A549 (cell line): Measurements from ENCODE around the gene NFX1. TPM values are rescaled to one million over a fixed set of nuclear protein-coding genes. Genes with fewer than 3 reads are reported as not detected.

ENCODE experiments used
- ATAC-seq, 2 experiments: fragments of 200-7000 bp in 1 of 2; fragments of >200 bp in 1 of 2; cut with Nextera tagmentation in 1 of 2; cut with Tn5 transposase in 1 of 2; 3 replicates each; pipeline versions ENCODE4 v1.8.0 to v1.9.1; 2018 to 2020; ENCODE audit warnings: mild to moderate bottlenecking in 1 of 2, moderate library complexity in 1 of 2
- CTCF ChIA-PET: fragments of 300-600 bp; sonication (Branson Sonifier 250); formaldehyde crosslinking; extraction: SDS; loops from one replicate; lab custom pipeline; 2021; ENCODE audit warnings: antibody characterized with exemption, inconsistent platforms; lab: Yijun Ruan, JAX
- POLR2A ChIA-PET: fragments of 350-600 bp; formaldehyde crosslinking; extraction: SDS; loops from one replicate; lab custom pipeline; 2021; ENCODE audit warnings: antibody characterized with exemption, inconsistent platforms; lab: Yijun Ruan, JAX
- DNase-seq, 2 experiments: peaks; one replicate each; pipeline versions ENCODE4 v3.0.0 to v3.0.0-alpha.2; 2011 to 2016; ENCODE audit warnings: low read depth in 1 of 2, low spot score in 1 of 2
- FAIRE-seq: peaks from 2 replicates; lab custom pipeline; 2011; peaks lifted over from hg19 to GRCh38; lab: Jason Lieb, UNC
- H3K27ac ChIP-seq, 2 experiments: fragments of >200 bp; sonication (Bioruptor Twin); formaldehyde crosslinking; 3 replicates each; pipeline ENCODE4 v1.5.1; 2016 to 2017
- H3K4me1 ChIP-seq: fragments of >200 bp; sonication (Bioruptor Twin); formaldehyde crosslinking; 3 replicates; pipeline ENCODE4 v1.6.1; 2016
- H3K4me2 ChIP-seq: fragments of >200 bp; sonication (Bioruptor Twin); formaldehyde crosslinking; 3 replicates; pipeline ENCODE4 v1.6.1; 2016
- H3K4me3 ChIP-seq: fragments of >200 bp; sonication (Bioruptor Twin); formaldehyde crosslinking; 3 replicates; pipeline ENCODE4 v1.5.1; 2016
- H3K9me3 ChIP-seq: fragments of >200 bp; sonication (Bioruptor Twin); formaldehyde crosslinking; 3 replicates; pipeline ENCODE4 v1.6.1; 2016
- BHLHE40 ChIP-seq: IDR thresholded peaks from 2 replicates; pipeline ENCODE4 v1.6.1; 2012; ENCODE audit warnings: low read depth, low read length, inconsistent platforms
- CEBPB ChIP-seq, 2 experiments: fragments of >200 bp in 1 of 2; sonication (Bioruptor Twin) in 1 of 2; formaldehyde crosslinking in 1 of 2; IDR thresholded peaks; 2 replicates each; pipeline ENCODE4 v1.6.1; 2012 to 2016
- E2F6 ChIP-seq: IDR thresholded peaks from 2 replicates; pipeline ENCODE4 v1.6.1; 2012; ENCODE audit warnings: low read depth, borderline replicate concordance
- EP300 ChIP-seq, 2 experiments: fragments of >200 bp; sonication (Bioruptor Twin); formaldehyde crosslinking; IDR thresholded peaks; 2 replicates in 1 of 2; 3 replicates in 1 of 2; pipeline ENCODE4 v1.6.1; 2016 to 2017
- FOSB ChIP-seq: fragments of 250-450 bp; sonication (Bioruptor Pico); IDR thresholded peaks from 2 replicates; pipeline ENCODE4 v1.5.0; 2020; ENCODE audit warnings: mild to moderate bottlenecking, moderate library complexity
- FOSL2 ChIP-seq, 2 experiments: fragments of 450-650 bp in 1 of 2; fragments of >200 bp in 1 of 2; sonication (Bioruptor Twin) in 1 of 2; formaldehyde crosslinking; IDR thresholded peaks; 2 replicates each; pipeline versions ENCODE4 v1.5.0 to v1.6.1; 2016 to 2020; ENCODE audit warnings: mild to moderate bottlenecking in 1 of 2, moderate library complexity in 1 of 2
- HDAC2 ChIP-seq: fragments of 200-600 bp; sonication (generic); IDR thresholded peaks from 2 replicates; pipeline ENCODE4 v1.6.1; 2016
- HMGXB4 ChIP-seq: fragments of 250-450 bp; sonication (Bioruptor Pico); IDR thresholded peaks from 2 replicates; pipeline ENCODE4 v1.5.0; 2021; ENCODE audit warnings: mild to moderate bottlenecking, moderate library complexity, borderline replicate concordance
- HOXB13 ChIP-seq: fragments of 250-450 bp; sonication (Bioruptor Pico); IDR thresholded peaks from 2 replicates; pipeline ENCODE4 v1.5.0; 2020; ENCODE audit warnings: low read depth, mild to moderate bottlenecking, moderate library complexity
- HOXB5 ChIP-seq: fragments of 250-450 bp; sonication (Bioruptor Pico); IDR thresholded peaks from 2 replicates; pipeline ENCODE4 v1.5.0; 2020; ENCODE audit warnings: mild to moderate bottlenecking, moderate library complexity
- KDM1A ChIP-seq: fragments of 200-600 bp; sonication (generic); IDR thresholded peaks from 2 replicates; pipeline ENCODE4 v1.6.1; 2016; ENCODE audit warnings: low read depth, mild to moderate bottlenecking
- KDM5A ChIP-seq: fragments of 200-600 bp; sonication (generic); IDR thresholded peaks from 2 replicates; pipeline ENCODE4 v1.6.1; 2016; ENCODE audit warnings: antibody characterized with exemption, mild to moderate bottlenecking
- MAFK ChIP-seq: fragments of 450-650 bp; IDR thresholded peaks from 2 replicates; pipeline ENCODE4 v1.6.1; 2014; ENCODE audit not compliant: partially characterized antibody
- RAD21 ChIP-seq, 2 experiments: fragments of >200 bp in 1 of 2; sonication (Bioruptor Twin) in 1 of 2; formaldehyde crosslinking in 1 of 2; IDR thresholded peaks in 1 of 2; conservative IDR thresholded peaks in 1 of 2; 2 replicates in 1 of 2; 3 replicates in 1 of 2; pipeline ENCODE4 v1.6.1; 2012 to 2018; ENCODE audit warnings: inconsistent platforms in 1 of 2
- RCOR1 ChIP-seq: fragments of 150-350 bp; IDR thresholded peaks from 2 replicates; pipeline ENCODE4 v1.6.1; 2014; ENCODE audit warnings: antibody characterized with exemption, low read length, low read depth
- RFX5 ChIP-seq: fragments of 450-650 bp; IDR thresholded peaks from 2 replicates; pipeline ENCODE4 v1.7.1; 2014; ENCODE audit warnings: antibody characterized with exemption, mild to moderate bottlenecking, moderate library complexity
- RNF2 ChIP-seq: fragments of 200-600 bp; sonication (generic); IDR thresholded peaks from 2 replicates; pipeline ENCODE4 v1.6.1; 2016; ENCODE audit warnings: low read depth, mild to moderate bottlenecking, antibody characterized with exemption, moderate library complexity, borderline replicate concordance
- SMC3 ChIP-seq: fragments of >200 bp; sonication (Bioruptor Twin); formaldehyde crosslinking; IDR thresholded peaks from 3 replicates; pipeline ENCODE4 v1.6.1; 2018; ENCODE audit warnings: inconsistent platforms
- USF2 ChIP-seq: fragments of 450-650 bp; IDR thresholded peaks from 2 replicates; pipeline ENCODE4 v1.6.1; 2014; ENCODE audit warnings: antibody characterized with exemption
- ZFP36 ChIP-seq: fragments of 450-650 bp; IDR thresholded peaks from 2 replicates; pipeline ENCODE4 v1.6.1; 2014; ENCODE audit warnings: borderline replicate concordance; ENCODE audit not compliant: partially characterized antibody
- WGBS: methylation state at CpG from one replicate; pipeline ENCODE4 v1.1.6; 2017; ENCODE audit errors: missing lambda C conversion rate; 5-methylcytosine and 5-hydroxymethylcytosine counted together
- polyA plus RNA-seq, 4 experiments: library from polyadenylated mRNA; depleted of rRNA in 3 of 4; stranded (reverse); fragments of >200 nt; fragmentation: RNase III in 1 of 4; extraction: RNeasy Plus Mini Kit Qiagen cat#74134 plus additional on column Dnase treatment in 1 of 4; gene quantifications; 2 replicates in 3 of 4; 3 replicates in 1 of 4; pipeline ENCODE4 v1.2.3, GENCODE V29; 2011 to 2017
- TF ChIP-seq, protein P1 (sequence below): fragments of >200 bp; sonication (Bioruptor Twin); formaldehyde crosslinking; IDR thresholded peaks from 3 replicates; pipeline ENCODE4 v1.5.1; 2016
- TF ChIP-seq, protein P2 (sequence below): IDR thresholded peaks from 2 replicates; pipeline ENCODE4 v1.6.1; 2012
- TF ChIP-seq, protein P3 (sequence below): fragments of 150-350 bp; IDR thresholded peaks from 2 replicates; pipeline ENCODE4 v1.6.1; 2014; ENCODE audit warnings: low read depth, mild to moderate bottlenecking, low read length

Gene NFX1
- polyA plus RNA-seq, 2 of the 4 experiments (the other 2 are of a cell fraction), result 24.8 to 41.2 TPM

GRCh38 chr9:33341182-33341581 is 50.9 kb downstream of the NFX1 start:
- POLR2A ChIA-PET, result no interaction called here
- H3K9me3 ChIP-seq, result peaks cover 32% of the 10 kb centered on the region
- ATAC-seq (no peak), DNase-seq (no peak), FAIRE-seq (no peak)
- no peak overlapping the region for H3K4me2 ChIP-seq
- no peak overlapping the region for H3K27ac ChIP-seq
- CTCF ChIA-PET, result no interaction called here
- H3K4me1 ChIP-seq, result no peaks in the 10 kb centered on the region
- TF ChIP-seq, protein P1, sequence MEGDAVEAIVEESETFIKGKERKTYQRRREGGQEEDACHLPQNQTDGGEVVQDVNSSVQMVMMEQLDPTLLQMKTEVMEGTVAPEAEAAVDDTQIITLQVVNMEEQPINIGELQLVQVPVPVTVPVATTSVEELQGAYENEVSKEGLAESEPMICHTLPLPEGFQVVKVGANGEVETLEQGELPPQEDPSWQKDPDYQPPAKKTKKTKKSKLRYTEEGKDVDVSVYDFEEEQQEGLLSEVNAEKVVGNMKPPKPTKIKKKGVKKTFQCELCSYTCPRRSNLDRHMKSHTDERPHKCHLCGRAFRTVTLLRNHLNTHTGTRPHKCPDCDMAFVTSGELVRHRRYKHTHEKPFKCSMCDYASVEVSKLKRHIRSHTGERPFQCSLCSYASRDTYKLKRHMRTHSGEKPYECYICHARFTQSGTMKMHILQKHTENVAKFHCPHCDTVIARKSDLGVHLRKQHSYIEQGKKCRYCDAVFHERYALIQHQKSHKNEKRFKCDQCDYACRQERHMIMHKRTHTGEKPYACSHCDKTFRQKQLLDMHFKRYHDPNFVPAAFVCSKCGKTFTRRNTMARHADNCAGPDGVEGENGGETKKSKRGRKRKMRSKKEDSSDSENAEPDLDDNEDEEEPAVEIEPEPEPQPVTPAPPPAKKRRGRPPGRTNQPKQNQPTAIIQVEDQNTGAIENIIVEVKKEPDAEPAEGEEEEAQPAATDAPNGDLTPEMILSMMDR, result no peak
- no peak for TF ChIP-seq KDM5A
- 90% methylated on average over 3 of the region's 3 CpGs for WGBS
- no peak overlapping the region for H3K4me3 ChIP-seq

GRCh38 chr9:33344145-33344544 is 53.8 kb downstream of the NFX1 start:
- H3K9me3 ChIP-seq, result peaks cover 18% of the 10 kb centered on the region
- FAIRE-seq, result no peak
- H3K27ac ChIP-seq, result 0 out of 6 replicates have a peak overlapping the region, but pooled peaks of 1 of the 2 experiments have one; percentile 18
- POLR2A ChIA-PET, result no interaction called here
- H3K4me1 ChIP-seq, result no peaks in the 10 kb centered on the region
- peak; percentile 30 to 70; a peak in 4 of 6 replicates for ATAC-seq
- TF ChIP-seq, protein P1, result peak; percentile 24; the same call in 1 of the 3 replicates
- TF ChIP-seq HDAC2 (no peak), SMC3 (0 out of 3 replicates have a peak, but pooled peaks have one; percentile 10), ZFP36 (no peak), RAD21 (conservative IDR thresholded peaks at IDR 0.05 in 1 of 2, IDR thresholded peaks at IDR 0.05 in 1 of 2) (peak; percentile 33 to 59; a peak in 2 of 5 replicates), HOXB13 (CRISPR knock-in tag) (no peak), FOSB (no peak)
- TF ChIP-seq, all 56 proteins: peak for 3
- CTCF ChIA-PET, result interaction anchor here (0.7 to 1.6 kb wide), 5 partner anchors 13 to 61 kb away, joined by 3 to 6 read pairs (median 3); no protein-coding TSS in a partner anchor
- DNase-seq, result peak in 1 of 2 experiments; percentile 44
- Histone ChIP-seq H3K4me3 (no peak overlapping the region), H3K4me2 (no peak overlapping the region)
- 76% methylated on average over 3 of the region's 3 CpGs for WGBS

- DNase-seq (no peak), FAIRE-seq (no peak), ATAC-seq (no peak)
- Histone ChIP-seq H3K27ac (no peak overlapping the region), H3K9me3 (no peaks in the 10 kb centered on the region), H3K4me3 (no peak overlapping the region), H3K4me1 (peaks cover 12% of the 10 kb centered on the region; the same call in 2 of the 3 replicates), H3K4me2 (no peak overlapping the region)
- TF ChIP-seq RFX5 (no peak), KDM1A (no peak), RCOR1 (no peak), E2F6 (no peak), RNF2 (no peak), EP300 (IDR thresholded peaks at IDR 0.05) (no peak), BHLHE40 (no peak), ZFP36 (no peak), FOSB (no peak), FOSL2 (IDR thresholded peaks at IDR 0.05) (no peak), FOSL2 (CRISPR knock-in tag; IDR thresholded peaks at IDR 0.05) (no peak), USF2 (no peak), CEBPB (IDR thresholded peaks at IDR 0.05) (no peak), MAFK (no peak), HMGXB4 (CRISPR knock-in tag) (no peak), HOXB5 (CRISPR knock-in tag) (no peak)
- TF ChIP-seq, protein P2, sequence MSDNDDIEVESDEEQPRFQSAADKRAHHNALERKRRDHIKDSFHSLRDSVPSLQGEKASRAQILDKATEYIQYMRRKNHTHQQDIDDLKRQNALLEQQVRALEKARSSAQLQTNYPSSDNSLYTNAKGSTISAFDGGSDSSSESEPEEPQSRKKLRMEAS, result no peak
- TF ChIP-seq, protein P3, sequence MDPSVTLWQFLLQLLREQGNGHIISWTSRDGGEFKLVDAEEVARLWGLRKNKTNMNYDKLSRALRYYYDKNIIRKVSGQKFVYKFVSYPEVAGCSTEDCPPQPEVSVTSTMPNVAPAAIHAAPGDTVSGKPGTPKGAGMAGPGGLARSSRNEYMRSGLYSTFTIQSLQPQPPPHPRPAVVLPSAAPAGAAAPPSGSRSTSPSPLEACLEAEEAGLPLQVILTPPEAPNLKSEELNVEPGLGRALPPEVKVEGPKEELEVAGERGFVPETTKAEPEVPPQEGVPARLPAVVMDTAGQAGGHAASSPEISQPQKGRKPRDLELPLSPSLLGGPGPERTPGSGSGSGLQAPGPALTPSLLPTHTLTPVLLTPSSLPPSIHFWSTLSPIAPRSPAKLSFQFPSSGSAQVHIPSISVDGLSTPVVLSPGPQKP, result no peak
- ChIA-PET POLR2A (no interaction called here), CTCF (interaction anchor here (1.1 kb wide), 1 partner anchor 28 kb away, joined by 3 read pairs; no protein-coding TSS in a partner anchor)
- 94% methylated on average over 4 of the region's 4 CpGs for WGBS
These were observed 56.2 kb downstream of the NFX1 start for GRCh38 chr9:33346564-33346963.
